HG02973 (cell line): ENCODE results near the gene GIMAP8.
"Not testable (repeated sequence)": the region's sequence is repeated elsewhere in the genome, so short reads cannot be mapped to it uniquely, and the experiment has no call there.

ENCODE experiments used
- ATAC-seq: cut with Tn5 transposase; IDR thresholded peaks from one replicate; pipeline ENCODE4 v1.9.1; 2021; ENCODE audit warnings: moderate library complexity; ENCODE audit not compliant: unreplicated experiment

Gene GIMAP8

GRCh38 chr7:150434240-150434639, 16.2 kb upstream of the GIMAP8 start:
- ATAC-seq: no peak

GRCh38 chr7:150435047-150435389, 15.4 kb upstream of the GIMAP8 start:
- ATAC-seq: no peak

DNA sequence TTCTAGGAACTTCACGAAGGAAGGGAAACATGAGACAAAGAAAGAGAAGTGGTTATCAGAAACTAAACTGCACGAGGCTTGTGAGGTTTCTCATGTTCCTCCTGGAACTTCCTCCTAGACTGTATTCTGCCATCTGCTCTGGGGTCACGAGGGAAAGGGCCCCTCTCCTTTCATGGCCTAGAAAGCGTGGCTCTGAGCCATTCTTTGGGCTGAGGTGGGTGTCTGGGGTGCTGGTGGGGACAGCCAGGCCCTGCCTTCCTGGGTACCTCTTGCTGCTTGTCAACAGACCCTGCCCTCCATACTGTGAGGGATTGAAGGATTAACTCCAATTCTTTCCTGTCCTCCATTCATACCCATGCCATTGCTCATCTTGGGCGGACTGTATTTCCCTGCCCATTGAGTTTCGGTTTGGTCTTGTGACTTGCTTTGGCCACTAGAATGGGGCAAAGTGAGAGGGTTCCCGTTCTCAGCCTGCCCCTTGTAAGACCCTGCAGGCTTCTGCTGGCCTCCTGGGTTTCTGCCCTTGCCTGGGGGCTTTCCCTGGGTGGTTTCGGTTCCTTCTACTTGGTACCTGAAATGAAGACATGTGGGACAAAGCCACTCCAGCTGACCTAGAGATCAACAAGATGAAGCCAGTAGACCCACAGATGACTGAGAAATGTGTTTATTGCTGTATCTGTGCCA, 14.9 kb upstream of the GIMAP8 start:
- peak; percentile 89 for ATAC-seq

DNA sequence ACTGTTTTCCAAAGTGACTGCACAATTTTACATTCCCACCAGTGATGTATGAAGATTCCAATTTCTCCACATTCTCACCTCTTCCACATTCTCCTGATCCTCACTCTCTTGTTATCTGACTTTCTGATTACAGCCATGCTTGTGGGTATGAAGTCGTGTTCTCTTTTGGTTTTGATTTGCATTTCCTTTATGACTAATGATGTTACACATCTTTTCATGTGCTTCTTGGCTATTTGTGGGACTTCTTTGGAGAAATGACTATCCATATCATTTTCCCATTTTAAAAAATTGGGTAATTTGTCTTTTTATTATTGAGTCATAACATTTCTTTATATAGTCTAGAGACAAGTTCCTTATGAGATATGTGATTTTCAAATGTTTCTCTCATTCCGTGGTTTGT, 10.5 kb upstream of the GIMAP8 start:
- ATAC-seq: no peak

- no peak for ATAC-seq
Observed at GRCh38 chr7:150441524-150441923, 8.9 kb upstream of the GIMAP8 start.

DNA sequence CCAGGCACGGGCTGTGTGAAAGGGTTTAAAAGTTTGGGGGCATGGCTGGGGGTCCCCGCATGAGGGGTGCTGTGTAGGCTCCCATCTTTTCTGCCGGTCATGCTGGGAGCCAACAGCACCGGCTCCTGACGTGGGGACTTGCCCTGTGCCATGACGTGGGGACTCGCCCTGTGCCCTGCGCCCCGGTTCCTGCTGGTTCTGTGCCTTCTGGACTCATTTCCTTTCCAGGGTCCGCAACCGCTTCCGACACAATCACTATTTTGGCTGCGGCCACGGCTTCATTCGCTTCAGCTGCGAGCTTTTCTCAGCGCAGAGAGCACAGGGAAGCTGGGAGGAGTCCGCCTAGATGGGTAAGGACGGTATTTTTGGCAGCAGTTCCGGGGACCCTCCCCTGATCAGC, 7.6 kb upstream of the GIMAP8 start:
- no peak for ATAC-seq

GRCh38 chr7:150443793-150444540, 6.5 kb upstream of the GIMAP8 start:
- ATAC-seq: no peak

- ATAC-seq: no peak
Observed at GRCh38 chr7:150444674-150445365, 5.6 kb upstream of the GIMAP8 start.

- ATAC-seq: no peak
Observed at GRCh38 chr7:150446288-150446938, 4.0 kb upstream of the GIMAP8 start.

GRCh38 chr7:150447966-150448788, 2.3 kb upstream of the GIMAP8 start:
- no peak for ATAC-seq

GRCh38 chr7:150448789-150449147, 1.7 kb upstream of the GIMAP8 start:
- no peak for ATAC-seq

DNA sequence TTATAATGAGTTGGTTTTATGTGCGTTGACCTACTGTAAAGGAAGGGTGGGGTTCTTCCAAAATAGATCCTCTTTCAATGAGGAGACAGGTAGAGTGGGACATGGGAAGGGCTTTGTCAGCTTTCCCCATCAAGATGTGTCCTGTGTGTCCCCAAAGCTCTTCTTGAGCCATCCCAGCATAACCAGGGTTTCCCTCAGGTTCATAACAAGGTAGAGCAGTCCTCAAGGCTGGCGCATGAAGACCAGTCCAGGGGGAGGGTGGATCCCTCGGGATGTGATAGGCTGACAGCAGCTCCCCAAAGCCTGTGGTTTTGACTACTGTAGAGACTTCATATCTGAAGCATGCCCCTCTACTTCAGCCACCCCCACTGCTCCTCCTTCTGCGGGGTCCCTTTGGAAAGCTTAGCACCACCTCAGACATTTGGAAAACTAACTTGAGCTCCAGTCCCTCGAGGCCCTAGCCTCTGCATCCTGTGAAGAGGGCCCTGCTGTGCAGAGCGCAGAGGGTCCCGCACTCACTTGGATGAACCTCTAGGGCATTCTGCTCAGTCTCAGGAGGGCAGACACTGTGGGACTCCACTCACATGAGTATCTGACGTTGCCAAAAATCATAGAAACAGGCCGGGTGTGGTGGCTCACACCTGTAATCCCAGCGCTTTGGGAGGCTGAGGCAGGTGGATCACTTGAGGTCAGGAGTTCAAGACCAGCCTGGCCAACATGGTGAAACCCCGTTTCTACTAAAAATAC, 1.1 kb upstream of the GIMAP8 start:
- no peak for ATAC-seq

DNA sequence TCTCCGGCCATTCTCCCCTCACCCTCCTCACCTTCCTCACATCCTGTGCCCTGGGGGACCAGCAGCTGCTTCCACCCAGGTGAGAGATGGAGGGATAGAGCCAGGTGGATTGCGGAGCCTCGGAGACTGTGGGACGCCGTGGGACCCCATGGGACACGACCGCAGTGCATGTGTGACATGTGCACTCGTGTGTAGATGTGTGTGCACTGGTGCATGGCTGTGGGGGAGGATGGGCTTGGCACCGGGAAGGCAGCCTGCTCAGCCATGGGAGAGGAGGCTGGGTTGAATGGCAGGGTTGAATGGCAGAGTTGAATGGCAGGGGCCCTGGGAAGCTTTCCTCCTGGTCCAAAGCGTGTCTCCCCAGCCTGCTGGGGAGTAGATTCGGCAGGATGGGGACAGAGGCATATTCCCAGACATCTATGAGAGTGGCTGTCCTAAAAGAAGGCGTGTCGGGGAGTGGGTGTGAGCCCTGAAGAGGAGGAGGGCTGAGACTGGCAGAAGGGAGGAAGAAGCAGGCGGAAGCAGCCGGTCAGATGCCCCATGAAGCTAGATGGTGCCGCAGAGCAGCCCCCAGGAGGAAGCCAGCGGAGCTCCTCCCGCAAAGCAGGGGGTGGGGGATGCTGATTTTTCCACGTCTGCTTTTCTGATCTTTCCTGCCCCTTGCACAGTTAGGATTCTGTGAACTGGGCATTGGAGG, 815 bp downstream of the GIMAP8 start:
- ATAC-seq: peak; percentile 24

- ATAC-seq: no peak
Observed at GRCh38 chr7:150451833-150452461, 1.5 kb downstream of the GIMAP8 start.

DNA sequence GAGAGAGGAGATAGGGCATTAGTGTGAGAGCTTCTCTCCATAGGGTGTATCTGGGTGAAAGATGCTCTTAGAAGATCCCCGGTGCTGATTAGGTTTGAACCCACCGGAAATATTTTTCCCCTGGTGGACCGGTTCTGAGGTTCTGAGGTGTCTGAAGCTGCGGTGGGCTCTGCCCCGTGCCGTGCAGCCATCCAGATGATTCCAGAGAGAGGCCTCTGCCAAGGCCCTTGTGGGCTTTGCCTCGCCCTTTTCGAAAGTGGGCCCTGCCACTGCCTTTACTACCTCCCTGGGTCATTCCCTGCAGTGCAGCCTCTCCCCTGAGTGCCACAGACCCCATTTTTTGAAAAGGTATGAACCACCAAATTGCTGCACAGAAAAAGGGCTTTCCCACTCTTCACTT, 2.8 kb downstream of the GIMAP8 start:
- ATAC-seq: no peak

DNA sequence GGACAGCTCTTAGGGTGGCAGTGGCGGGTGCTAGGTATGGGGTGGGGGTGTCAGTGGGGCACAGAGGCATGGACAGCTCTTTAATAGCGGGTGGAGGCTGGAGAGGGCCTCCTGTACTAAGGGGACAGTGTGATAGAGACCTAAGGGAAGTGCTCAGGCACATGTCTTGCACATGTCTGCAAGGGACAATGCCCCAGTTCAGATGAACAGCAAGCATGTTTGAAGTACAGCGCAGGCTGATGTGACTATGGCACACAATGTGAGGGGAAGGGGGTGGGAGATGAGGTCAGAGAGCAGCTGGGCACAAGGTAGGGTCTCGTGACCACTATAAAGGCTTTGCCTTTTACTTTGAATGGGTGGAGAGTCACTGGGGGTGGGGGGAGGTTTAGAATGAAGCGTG, 3.5 kb downstream of the GIMAP8 start:
- no peak for ATAC-seq

GRCh38 chr7:150457064-150457463, 6.6 kb downstream of the GIMAP8 start:
- not testable (repeated sequence) for ATAC-seq

DNA sequence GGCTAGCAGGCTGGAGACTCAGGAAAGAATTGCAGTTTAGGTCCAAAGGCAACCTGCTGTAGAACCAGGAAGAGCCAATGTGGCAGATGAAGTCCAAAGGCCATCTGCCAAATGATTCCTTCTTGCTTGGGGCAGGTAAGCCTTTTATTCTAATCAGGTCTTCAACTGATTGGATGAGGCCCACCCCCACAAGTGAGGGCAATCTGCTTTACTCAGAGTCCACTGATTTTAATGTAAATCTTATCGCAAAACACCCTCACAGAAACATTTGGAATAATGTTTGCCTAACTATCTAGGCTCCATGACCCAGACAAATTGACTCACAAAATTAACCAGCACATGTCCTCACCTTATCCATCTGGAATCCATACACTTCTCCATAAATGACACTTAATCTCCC, 7.8 kb downstream of the GIMAP8 start:
- ATAC-seq: no peak

GRCh38 chr7:150458756-150459155, 8.3 kb downstream of the GIMAP8 start:
- no peak for ATAC-seq
